Measurements from ENCODE around the gene NEGR1. TPM values are rescaled to one million over a fixed set of nuclear protein-coding genes. Genes with fewer than 3 reads are reported as not detected.
A peak's percentile ranks its signal among the peaks of the same experiment; 100 is the strongest.

NEGR1 gene
- total and polyA plus RNA-seq, 2 donors (not counting 3 experiments of a cell fraction or from before 2014, with no cell fraction given), result 6.8 to 21.8 TPM

DNA sequence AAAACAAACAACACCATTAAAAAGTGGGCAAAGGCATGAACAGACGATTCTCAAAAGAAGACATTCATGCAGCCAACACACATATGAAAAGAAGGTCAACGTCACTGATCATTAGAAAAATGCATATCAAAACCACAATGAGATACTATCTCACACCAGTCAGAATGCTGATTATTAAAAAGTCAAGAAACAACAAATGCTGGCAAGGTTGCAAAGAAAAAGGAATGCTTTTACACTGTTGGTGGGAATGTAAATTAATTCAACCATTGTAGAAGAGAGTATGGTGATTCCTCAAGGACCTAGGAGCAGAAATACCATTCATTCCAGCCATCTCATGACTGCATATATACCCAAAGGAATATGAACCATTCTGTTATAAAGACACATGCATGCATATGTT is 419.6 kb downstream of the NEGR1 start:
- ChIA-PET CTCF (no interaction called here), POLR2A (no interaction called here)
- H4K20me1 ChIP-seq (replicated peaks; ENCODE audit: control insufficient read depth, extremely low read depth, insufficient read depth, low read length), result no peaks in the 10 kb centered on the region
- no peak overlapping the region for H3K4me3 ChIP-seq (replicated peaks in 1 of 3; ENCODE audit: insufficient read depth in 1 of 3, low read depth in 1 of 3, low read length in 3 of 3)
- TF ChIP-seq FOS (IDR thresholded peaks at IDR 0.05; ENCODE audit: borderline replicate concordance, insufficient read depth, low read length) (no peak), POLR2AphosphoS5 (IDR thresholded peaks at IDR 0.05; ENCODE audit: insufficient read depth, low read depth, low read length) (no peak), GATA2 (IDR thresholded peaks at IDR 0.05; ENCODE audit: insufficient read depth, insufficient read length, low read depth, low read length) (no peak)
- H3K4me1 ChIP-seq (ENCODE audit: control insufficient read depth, extremely low read depth, insufficient read depth, low read length), result no peaks in the 10 kb centered on the region
- H2AFZ ChIP-seq (ENCODE audit: low read depth, low read length), result no peak overlapping the region
- FAIRE-seq (no peak), DNase-seq (ENCODE audit: low read depth, low spot score) (no peak)
- no peaks in the 10 kb centered on the region for H3K79me2 ChIP-seq (ENCODE audit: control insufficient read depth, insufficient read depth, low read length)
- H3K27ac ChIP-seq (ENCODE audit: insufficient read depth, low read depth, low read length), result no peak overlapping the region
- H3K4me2 ChIP-seq (ENCODE audit: insufficient read depth, low read length), result no peak overlapping the region
- intact Hi-C loops (cut with micrococcal nuclease), result no loop called here
- H3K27me3 ChIP-seq (ENCODE audit: control insufficient read depth in 2 of 2, insufficient read depth in 2 of 2, low read length in 2 of 2), result no peaks in the 10 kb centered on the region
- BruUV-seq (replicated peaks), result no TSS peak
- no peaks in the 10 kb centered on the region for H3K9me1 ChIP-seq (replicated peaks; ENCODE audit: control insufficient read depth, extremely low read depth, insufficient read depth, low read length)
- H3K36me3 ChIP-seq (ENCODE audit: control insufficient read depth in 2 of 2, extremely low read depth in 1 of 2, insufficient read depth in 2 of 2, low read length in 2 of 2), result no peaks in the 10 kb centered on the region
- dilution Hi-C loops (cut with MboI; ENCODE audit: extremely low pct_ligation_motif_present, low sequenced_read_pairs), result no loop called here
- H3K9ac ChIP-seq (replicated peaks; ENCODE audit: extremely low read depth, insufficient read depth, low read length), result no peak overlapping the region
- H3K9me3 ChIP-seq (replicated peaks; ENCODE audit: control insufficient read depth, insufficient read depth, low read length), result no peaks in the 10 kb centered on the region

- no peak for FAIRE-seq
- no peaks in the 10 kb centered on the region for H3K79me2 ChIP-seq (ENCODE audit: control insufficient read depth, insufficient read depth, low read length)
Measured at GRCh38 chr1:71861022-71861421, 421.3 kb downstream of the NEGR1 start.

More at GRCh38 chr1:71861022-71861421, 421.3 kb downstream of the NEGR1 start:
- H3K27me3 ChIP-seq (ENCODE audit: control insufficient read depth in 2 of 2, insufficient read depth in 2 of 2, low read length in 2 of 2), result no peaks in the 10 kb centered on the region
- H3K9ac ChIP-seq (replicated peaks; ENCODE audit: extremely low read depth, insufficient read depth, low read length), result no peak overlapping the region
- dilution Hi-C loops (cut with MboI; ENCODE audit: extremely low pct_ligation_motif_present, low sequenced_read_pairs), result no loop called here
- peak; percentile 25 for DNase-seq (ENCODE audit: low read depth, low spot score)
- H3K9me1 ChIP-seq (replicated peaks; ENCODE audit: control insufficient read depth, extremely low read depth, insufficient read depth, low read length), result no peaks in the 10 kb centered on the region
- TF ChIP-seq, protein P1, sequence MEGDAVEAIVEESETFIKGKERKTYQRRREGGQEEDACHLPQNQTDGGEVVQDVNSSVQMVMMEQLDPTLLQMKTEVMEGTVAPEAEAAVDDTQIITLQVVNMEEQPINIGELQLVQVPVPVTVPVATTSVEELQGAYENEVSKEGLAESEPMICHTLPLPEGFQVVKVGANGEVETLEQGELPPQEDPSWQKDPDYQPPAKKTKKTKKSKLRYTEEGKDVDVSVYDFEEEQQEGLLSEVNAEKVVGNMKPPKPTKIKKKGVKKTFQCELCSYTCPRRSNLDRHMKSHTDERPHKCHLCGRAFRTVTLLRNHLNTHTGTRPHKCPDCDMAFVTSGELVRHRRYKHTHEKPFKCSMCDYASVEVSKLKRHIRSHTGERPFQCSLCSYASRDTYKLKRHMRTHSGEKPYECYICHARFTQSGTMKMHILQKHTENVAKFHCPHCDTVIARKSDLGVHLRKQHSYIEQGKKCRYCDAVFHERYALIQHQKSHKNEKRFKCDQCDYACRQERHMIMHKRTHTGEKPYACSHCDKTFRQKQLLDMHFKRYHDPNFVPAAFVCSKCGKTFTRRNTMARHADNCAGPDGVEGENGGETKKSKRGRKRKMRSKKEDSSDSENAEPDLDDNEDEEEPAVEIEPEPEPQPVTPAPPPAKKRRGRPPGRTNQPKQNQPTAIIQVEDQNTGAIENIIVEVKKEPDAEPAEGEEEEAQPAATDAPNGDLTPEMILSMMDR (IDR thresholded peaks at IDR 0.05; ENCODE audit: extremely low read depth in 1 of 2, insufficient read depth in 1 of 2, low read depth in 1 of 2, low read length in 2 of 2), result no peak
- peak; percentile 35 for TF ChIP-seq JUN (IDR thresholded peaks at IDR 0.05; ENCODE audit: borderline replicate concordance, insufficient read depth, insufficient read length, low read depth)
- no peak for TF ChIP-seq POLR2A (IDR thresholded peaks at IDR 0.05; ENCODE audit: low read depth, low read length)
- peak; percentile 76 for TF ChIP-seq FOS (IDR thresholded peaks at IDR 0.05; ENCODE audit: borderline replicate concordance, insufficient read depth, low read length)
- no peaks in the 10 kb centered on the region for H3K9me3 ChIP-seq (replicated peaks; ENCODE audit: control insufficient read depth, insufficient read depth, low read length)
- H3K4me1 ChIP-seq (ENCODE audit: control insufficient read depth, extremely low read depth, insufficient read depth, low read length), result no peaks in the 10 kb centered on the region
- no peak overlapping the region for H2AFZ ChIP-seq (ENCODE audit: low read depth, low read length)
- no peak overlapping the region for H3K4me3 ChIP-seq (replicated peaks in 1 of 3; ENCODE audit: insufficient read depth in 1 of 3, low read depth in 1 of 3, low read length in 3 of 3)
- no TSS peak for BruUV-seq (replicated peaks)
- POLR2A ChIA-PET, result no interaction called here
- no peak overlapping the region for H3K4me2 ChIP-seq (ENCODE audit: insufficient read depth, low read length)
- no peaks in the 10 kb centered on the region for H3K36me3 ChIP-seq (ENCODE audit: control insufficient read depth in 2 of 2, extremely low read depth in 1 of 2, insufficient read depth in 2 of 2, low read length in 2 of 2)
- H4K20me1 ChIP-seq (replicated peaks; ENCODE audit: control insufficient read depth, extremely low read depth, insufficient read depth, low read length), result no peaks in the 10 kb centered on the region
- CTCF ChIA-PET, result interaction anchor here (0.8 kb wide), 1 partner anchor 34 kb away, joined by 5 read pairs; no protein-coding TSS in a partner anchor
- H3K27ac ChIP-seq (ENCODE audit: insufficient read depth, low read depth, low read length), result no peak overlapping the region
- intact Hi-C loops (cut with micrococcal nuclease), result no loop called here
